ENCODE measurements around the gene NAB1.

NAB1 gene

DNA sequence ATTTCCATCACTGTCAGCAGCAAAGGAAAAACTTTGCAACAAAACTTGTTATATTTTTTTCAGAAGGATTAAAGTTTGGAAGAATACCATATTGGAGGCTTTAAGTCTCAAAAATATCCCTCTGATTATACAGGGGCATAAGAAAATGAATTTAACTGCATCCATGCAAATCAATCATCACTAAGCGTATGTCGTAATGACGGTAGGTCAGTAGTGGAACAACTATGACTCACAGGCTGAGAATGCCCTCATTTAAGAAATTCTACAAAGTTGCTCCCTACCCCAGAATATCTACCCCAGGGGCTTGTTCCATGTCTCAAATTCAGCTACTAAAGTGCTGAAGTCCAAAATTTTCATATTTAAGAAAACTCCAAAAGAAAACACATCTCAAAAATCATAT lies 12.5 kb upstream of the NAB1 start:
- DNase-seq (ENCODE audit: low read depth in 2 of 3, low spot score in 2 of 3), result no peak

DNA sequence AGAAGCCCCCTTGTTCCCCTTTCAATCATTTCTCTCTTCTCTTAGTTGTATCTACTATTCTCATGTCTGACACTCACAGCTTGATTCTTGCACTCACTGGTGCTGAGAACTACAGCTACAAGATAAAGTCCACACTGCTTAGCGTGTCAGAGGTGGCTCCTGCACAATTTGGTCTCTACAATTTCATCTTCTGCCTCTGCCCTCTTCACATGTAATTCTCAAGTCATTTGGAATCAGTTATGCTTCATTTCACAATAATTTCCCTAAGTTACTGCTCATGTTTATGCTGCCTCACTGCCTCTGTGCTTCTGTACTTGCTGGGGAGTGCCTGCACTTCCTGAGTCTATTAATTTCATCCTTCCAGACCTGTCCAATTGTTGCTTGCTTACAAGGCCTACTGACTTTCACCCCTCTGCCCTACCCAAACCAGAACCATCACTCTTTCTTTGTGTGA lies 11.6 kb upstream of the NAB1 start:
- DNase-seq (ENCODE audit: low read depth in 2 of 3, low spot score in 2 of 3), result no peak

DNA sequence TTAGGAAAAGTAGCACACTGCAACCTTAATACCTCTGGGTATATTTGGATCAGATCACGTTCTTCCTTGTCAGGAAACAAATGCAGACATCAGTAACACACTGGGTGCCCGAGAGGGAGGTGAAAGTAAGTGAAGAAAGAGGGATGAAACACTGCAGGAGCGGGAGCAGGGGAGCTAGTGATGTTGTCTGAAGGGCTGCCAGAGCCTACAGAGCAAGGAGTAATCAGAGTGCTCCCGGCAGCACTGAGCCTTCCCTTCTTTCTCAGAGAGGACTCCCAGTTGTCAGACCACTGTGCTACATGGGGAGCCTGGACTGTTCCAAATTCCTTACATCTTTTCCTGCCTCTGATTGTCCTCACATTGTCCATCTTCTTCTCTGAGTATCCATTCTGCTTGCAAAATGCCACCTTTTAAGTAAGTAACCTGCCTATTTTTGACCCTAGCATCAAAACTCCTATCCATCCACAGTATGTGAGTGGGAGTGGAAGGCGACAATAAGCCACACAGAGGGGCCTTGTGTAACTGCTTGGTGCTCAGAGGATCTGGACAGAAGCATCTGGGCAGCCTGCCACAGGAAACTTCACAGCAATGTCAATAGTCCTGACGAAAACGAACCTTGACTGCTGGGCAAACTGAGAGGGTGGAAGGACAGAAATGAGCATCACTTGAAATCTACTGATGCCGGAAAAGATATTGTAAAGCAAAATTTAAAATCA lies 10.8 kb upstream of the NAB1 start:
- DNase-seq (ENCODE audit: low read depth in 2 of 3, low spot score in 2 of 3), result no peak

DNA sequence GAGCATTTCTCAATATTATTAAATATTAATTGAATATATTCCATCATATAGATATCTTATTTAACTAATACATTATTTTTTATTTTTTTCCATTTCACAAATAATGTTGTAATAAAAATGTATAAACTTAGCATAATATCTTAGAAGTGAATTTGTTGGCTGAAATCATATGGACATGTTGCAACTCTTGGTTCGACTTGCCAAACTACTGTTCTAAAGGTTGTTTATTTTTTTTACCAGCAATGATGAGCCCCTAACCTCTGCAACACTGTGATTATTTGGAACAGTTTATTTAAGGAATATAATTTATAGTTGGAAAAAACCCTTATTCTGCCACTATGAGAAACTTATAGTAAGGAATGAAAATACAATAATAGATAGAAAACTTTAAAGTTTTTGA lies 8.8 kb upstream of the NAB1 start:
- no peak for DNase-seq (ENCODE audit: low read depth in 2 of 3, low spot score in 2 of 3)

DNA sequence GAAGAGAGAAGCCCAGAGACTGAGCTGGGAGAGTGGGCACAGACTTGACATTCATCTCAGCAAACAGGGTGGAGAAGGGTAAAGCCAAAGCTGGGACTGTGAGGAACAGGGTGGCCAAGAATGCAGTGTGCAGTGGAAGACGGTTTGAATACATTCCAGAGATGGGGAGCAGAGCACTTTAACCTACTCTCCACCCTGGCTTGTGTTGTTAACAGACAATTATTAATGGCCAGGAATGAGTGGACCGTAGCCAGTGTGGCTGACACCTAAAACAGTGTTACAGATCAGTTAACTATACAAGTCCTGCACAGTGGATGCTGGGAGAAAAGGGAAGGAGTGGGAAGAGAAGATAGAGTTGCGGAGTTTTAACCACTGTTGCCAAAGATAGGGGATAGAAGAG lies 7.4 kb upstream of the NAB1 start:
- DNase-seq (ENCODE audit: low read depth in 2 of 3, low spot score in 2 of 3), result no peak

DNA sequence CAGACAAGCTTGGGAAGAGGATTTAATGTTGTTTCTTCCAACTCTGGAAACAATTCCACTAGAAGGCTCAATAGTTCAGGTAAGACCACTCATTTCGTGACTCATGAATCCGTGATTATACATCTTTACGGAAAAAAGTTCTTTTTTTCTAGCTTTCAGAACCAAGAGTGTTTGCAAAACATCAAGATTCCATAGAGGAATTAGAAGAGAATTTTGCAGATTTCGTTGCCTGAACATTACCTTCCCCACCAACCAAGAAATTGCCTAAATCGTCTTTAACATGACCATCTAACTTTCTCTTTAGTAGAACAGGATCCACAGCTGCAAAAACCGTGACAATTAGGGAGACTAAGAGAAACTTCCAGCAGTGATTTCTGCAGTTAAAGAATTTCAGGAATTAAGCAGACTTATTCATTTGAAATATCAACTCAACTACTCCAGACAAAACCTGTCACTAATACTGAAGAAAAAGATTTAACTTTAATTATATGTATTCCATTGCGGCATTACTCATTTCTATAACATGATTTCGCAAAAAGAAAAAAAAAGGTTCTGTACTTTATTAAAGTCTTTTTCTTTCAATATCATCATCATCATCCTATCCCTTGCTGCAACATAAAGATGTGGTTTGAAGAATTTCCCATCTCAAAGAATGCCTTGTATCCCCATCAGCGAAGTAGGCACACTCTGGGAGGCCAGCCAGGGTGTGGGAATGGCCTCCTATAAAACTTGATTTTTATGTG lies 1.9 kb upstream of the NAB1 start:
- no peak for DNase-seq (ENCODE audit: low read depth in 2 of 3, low spot score in 2 of 3)

DNA sequence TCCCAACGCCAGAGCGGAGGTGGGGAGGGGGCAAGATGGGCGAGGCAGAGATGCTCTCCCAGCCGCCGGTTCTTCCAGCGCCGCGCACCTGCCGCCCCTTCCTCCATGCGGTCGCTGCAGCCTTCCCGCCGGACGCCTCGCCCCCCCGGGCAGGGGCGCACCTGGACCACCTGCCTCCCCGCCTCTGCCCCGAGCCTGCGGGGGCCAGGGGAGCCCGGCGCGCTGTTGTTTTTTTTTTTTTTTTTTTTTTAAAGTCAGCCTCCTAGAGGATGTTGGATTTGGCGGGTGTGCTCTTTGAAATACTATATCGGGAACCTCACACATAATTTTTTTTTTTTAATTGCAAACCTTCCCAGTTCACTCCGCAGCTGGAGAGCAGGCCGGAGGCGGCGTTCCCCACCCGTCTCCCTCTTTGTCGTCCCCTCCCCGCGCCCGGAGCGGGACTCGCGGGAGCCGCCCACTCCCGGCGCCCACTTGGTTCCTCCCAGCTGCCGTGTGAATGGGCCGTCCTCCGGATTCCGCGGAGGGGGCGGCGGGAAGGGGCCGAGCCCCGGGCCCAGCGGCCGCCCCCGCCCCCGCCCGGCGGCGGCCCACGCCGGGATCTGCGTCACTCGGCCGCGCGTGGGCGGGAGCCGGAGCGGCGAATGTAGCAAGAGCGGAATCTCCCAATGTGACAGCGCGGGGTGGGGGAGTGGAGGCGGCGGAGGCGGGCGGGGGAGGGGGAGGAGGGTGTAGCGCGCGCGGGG lies 421 bp upstream of the NAB1 start:
- DNase-seq (ENCODE audit: low read depth in 2 of 3, low spot score in 2 of 3), result peak; percentile 53 to 69 (median 66)

DNA sequence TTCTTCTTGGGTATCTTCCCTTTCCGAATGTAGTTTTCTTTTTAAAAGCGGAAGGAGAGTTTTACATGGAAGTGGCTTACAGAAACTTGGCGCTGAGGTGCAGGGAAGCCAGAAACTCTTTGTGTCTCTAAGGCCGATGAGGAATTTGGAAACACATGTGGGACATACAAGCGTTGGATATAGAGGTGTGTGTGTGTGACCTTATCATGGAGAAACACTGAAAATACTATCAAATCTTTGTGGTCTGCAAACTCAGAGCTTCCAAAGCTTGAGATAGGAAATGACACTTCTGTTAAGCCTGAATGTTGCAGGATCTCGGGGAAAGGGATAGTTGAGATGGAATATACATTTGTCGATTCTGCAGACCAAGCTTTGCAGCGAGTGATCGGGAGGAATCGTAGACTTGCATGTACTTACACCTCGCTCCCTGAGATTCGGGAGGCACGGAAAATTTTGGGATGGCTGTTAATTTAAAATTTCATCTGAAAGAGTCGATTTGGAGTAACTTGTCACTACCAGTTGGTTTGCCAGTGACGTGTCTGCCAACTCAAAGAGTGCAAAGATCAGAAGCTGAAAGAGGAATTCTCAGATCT lies 1.0 kb downstream of the NAB1 start:
- no peak for DNase-seq (ENCODE audit: low read depth in 2 of 3, low spot score in 2 of 3)

DNA sequence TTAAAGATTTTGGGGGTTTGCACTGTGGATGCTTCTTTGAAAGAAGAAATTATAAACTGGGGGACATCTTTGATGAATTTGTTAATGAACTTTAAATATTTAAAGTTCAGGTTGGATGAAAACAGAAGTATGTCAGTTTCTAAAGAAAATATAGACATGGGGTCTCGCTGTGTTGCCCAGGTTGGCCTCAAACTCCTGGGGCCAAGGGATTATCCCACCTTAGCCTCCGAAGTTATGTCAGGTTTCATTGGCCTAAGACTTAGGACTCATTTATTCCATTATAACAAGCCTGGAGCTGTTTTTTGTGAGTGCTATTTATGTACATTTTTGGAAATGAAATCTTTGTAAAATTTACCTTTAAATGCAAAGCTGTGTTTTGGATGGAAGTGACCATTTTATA lies 2.5 kb downstream of the NAB1 start:
- no peak for DNase-seq (ENCODE audit: low read depth in 2 of 3, low spot score in 2 of 3)

DNA sequence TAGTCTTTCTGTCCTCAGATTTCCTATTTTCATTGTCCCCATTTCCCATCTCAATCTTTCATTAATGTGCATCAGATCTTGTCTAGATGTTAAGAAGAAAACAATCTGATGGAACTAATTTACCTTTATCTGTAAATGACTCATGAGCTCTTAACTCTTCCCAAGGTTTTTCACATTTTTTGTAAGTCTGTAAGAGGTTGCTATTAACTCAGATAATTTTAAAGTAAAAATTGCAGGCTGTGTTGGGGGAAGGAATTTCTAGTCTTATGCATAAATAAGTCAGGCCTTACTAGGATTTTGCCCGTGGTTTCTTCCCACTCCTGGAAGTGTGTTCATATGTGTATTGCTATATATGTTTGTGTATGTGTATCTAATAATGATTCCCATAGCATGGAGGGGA lies 4.3 kb downstream of the NAB1 start:
- no peak for DNase-seq (ENCODE audit: low read depth in 2 of 3, low spot score in 2 of 3)

DNA sequence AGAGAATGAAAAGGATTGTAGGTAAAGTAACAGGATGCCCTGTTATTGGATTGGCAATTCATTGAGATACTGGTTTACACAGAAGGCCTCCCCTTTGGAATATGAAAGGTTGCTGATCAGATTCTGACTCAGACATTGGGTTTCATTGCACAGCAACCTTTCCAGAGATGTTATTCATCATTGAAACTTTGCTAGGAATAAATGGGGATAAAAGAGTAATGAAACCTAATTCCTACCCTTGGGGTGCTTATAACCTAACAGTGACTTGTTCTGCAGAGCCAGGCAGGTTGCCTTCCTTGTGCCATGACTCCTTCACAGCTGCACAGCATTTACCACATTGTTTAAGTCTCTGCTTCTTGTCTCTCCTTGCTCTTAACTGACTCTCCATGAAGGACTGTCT lies 5.0 kb downstream of the NAB1 start:
- no peak for DNase-seq (ENCODE audit: low read depth in 2 of 3, low spot score in 2 of 3)

DNA sequence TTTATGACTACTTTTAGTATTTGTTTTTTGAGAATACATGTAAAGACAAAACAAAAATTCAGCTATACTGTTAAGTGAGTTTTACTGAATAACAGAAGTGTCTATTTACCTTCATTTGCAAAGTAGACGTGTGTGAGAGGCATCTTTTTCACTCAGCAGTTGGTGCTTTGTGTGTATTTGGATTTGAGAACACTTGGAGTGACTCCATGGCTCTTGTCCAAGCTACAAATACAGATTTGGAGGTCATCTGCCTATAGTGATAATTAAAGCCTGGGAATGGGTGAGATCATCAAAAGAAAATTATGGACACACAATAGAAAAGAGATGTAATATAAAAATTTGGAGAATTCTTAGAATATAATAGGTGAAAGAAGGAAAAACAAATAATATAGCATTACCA lies 6.2 kb downstream of the NAB1 start:
- DNase-seq (ENCODE audit: low read depth in 2 of 3, low spot score in 2 of 3), result no peak

DNA sequence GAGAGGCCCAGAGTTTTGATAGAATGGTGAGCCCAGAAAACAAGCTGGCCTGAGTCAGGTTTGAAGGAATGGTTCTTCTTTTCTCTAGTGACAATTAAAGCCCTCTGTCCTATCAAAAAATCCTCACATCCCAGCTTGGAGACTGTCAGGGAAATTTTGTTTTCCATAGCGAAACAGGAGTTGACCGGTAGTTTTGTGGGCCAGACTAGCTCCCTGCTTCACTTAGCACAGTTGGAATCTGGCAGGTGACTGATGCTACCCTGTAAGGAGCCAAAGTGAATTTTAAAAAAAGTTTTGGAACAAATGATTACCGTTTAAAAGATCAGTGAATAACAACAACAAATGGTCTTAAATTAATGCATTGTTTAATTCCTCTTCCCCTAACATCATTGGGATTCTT lies 6.7 kb downstream of the NAB1 start:
- no peak for DNase-seq (ENCODE audit: low read depth in 2 of 3, low spot score in 2 of 3)

DNA sequence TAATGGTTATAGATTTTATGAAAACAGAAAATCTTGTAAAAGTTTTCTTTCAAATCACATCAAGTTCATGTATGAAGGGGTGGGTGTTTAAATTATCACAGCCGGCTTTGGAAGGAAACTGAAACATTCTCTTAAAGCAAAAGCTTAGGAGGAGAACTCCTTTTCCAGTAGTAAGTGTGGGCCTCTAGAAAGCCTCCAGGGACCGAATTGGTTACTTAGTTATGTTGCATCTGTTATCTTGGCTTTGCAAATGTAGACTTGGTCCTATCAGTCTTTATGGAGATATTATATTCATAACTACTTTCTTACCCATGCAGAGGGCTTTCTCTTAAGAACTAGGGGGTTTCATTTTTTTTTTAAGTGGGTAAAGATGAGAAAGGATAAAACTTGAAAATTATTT lies 7.4 kb downstream of the NAB1 start:
- no peak for DNase-seq (ENCODE audit: low read depth in 2 of 3, low spot score in 2 of 3)

DNA sequence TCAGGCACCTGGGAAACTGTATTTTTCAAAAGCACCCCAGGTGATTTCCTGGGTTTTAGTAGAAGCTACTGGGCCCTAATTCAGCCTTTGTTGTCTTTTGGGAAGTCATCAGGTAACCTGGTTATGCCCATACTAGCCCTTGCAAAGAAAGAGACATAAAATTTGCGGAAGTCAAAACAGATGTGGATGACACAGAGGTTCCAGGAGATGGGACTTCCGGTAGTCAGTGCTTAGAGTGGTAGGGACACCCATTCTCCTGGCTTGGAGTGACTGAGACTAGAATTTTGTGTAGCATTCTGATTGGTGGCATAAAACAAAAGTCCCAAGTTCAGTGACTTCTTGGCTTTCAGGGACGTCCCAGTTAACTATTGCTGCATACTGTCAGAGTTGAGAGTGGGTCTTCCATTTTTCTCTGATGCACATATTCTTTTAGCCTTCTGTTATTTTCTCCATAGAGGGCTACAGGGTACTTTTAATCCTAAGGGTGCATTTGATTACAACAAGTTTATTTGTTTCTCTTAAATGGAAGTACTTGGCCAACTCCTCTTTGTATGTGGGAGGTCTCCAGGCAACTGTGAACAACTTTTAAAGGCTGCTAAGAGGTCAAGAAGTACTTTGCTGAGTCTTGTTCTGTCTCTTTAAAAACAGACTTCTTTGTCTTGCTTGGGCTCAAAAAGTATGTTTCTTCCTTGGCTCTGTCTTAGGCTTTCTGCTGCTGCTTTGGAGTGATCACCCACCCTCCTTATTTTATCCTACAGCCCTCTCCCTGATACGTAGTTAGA lies 8.8 kb downstream of the NAB1 start:
- DNase-seq (ENCODE audit: low read depth in 2 of 3, low spot score in 2 of 3), result no peak

DNA sequence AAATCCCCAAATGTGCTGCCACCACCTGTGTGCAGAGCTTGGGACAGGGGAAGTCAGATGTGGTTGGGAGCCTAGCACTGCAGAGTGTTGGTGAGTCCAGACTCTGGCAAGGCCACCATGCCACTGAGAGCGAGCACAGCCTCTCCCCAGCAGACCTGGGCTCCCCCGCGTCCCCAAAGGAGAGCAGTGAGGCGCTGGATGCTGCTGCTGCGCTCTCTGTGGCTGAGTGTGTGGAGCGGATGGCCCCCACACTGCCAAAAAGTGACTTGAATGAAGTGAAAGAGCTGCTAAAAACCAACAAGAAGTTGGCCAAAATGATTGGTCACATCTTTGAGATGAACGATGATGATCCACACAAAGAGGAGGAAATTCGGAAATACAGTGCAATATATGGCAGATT lies 10.7 kb downstream of the NAB1 start:
- no peak for DNase-seq (ENCODE audit: low read depth in 2 of 3, low spot score in 2 of 3)

DNA sequence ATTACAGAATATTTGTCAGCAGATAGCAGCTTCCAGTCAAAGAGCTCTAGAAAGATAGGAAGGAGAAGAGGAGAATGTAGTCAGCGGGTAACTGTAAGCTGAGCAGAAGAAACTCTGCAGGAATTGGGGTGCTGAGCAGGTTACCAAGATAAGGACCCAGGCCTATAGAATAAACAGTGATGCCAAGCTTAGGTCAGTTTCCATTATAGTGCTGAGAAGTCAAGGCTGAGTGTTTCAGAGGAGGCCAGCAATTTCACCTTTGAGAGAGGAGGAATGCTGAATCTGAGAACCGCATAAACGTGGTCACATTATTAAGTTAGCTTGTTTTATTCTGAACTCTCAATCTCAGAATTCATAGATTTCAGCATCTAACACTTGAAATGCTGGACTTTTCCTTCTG lies 13.9 kb downstream of the NAB1 start:
- no peak for DNase-seq (ENCODE audit: low read depth in 2 of 3, low spot score in 2 of 3)

DNA sequence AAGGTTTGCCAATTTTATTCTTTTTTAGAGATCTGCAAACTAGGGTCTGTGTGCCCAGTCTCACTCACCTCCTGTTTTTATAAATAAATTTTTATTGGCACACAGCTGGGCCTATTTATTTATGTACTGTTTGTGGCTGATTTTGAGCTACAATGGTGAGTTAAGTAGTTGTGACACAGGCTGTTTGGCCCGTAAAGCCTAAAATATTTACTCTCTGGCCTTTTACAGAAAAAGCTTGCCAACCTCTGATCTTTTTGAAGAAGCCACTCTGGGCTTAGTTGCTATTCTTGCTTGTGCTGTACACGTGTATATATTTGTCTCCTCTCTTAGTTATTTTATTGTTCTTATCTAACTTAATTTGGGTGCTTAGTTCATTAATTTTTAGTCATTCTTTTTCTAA lies 14.5 kb downstream of the NAB1 start:
- no peak for DNase-seq (ENCODE audit: low read depth in 2 of 3, low spot score in 2 of 3)

DNA sequence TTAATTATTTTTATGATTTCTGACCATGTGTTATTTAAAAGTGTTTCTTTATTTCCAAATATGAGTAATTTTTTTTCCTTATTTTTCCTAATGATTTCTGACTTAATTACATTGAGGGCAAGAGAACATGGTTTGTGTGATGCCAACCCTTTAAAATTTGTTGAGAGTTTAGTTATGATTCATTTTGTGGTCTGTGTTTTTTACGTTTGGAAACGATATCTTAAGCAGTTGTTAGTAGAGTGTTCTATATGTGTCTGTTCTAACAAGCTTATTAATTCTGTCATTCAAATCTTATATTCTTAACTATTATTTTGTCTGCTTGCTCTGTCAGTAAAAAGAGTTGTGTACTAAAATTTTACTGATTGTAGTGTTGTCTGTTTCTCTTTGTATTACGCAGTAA lies 15.0 kb downstream of the NAB1 start:
- no peak for DNase-seq (ENCODE audit: low read depth in 2 of 3, low spot score in 2 of 3)

DNA sequence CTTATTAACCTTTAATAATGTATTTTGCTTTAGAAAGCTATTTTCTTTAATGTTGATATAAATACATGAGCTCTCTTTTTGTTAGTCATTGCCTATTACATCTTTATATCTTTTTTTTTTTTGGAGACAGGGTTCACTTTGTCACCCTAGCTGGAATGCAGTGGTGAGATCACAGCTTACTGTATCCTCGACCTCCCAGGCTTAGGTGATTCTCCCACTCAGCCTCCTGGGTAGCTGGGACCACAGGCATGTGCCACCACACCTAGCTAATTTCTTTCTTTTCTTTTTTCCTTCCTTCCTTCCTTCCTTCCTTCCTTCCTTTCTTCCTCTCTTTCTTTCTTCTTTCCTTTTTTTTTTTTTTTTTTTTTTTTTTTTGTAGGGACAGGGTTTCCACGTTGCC lies 15.4 kb downstream of the NAB1 start:
- DNase-seq (ENCODE audit: low read depth in 2 of 3, low spot score in 2 of 3), result no peak

DNA sequence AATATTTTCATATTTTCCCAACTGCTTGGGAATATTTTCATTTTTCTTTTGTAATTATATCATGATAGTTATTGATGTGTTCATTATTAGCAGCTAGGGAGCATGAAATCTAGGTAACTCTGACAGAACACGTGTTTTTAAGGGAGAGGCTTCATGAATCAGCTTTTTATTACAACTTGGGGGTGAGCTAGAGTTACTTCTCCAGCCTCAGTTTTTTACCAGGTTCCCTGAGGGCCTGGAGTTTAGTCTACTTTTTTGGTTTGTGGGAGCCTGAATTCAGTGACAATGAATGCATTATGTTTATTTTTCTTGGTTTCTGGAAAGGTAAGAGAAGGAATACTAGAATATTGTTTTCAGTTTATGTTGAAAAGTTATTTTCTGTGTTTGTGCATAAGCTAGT lies 18.0 kb downstream of the NAB1 start:
- DNase-seq (ENCODE audit: low read depth in 2 of 3, low spot score in 2 of 3), result no peak

Data from activated CD8-positive, alpha-beta memory T cell treated with anti-CD3 and anti-CD28 coated beads for 48 hours (primary cell).